Measurements from ENCODE around the gene GNA14.

GRCh38 chr9:77582525-77582924, 65.6 kb downstream of the GNA14 start:
- TF ChIP-seq CTCF (IDR thresholded peaks at IDR 0.05 in 4 of 5, conservative IDR thresholded peaks at IDR 0.05 in 1 of 5) (no peak), POLR2A (IDR thresholded peaks at IDR 0.05) (no peak)
